HG03439 (cell line): ENCODE measurements around the gene KRTAP5-8.
"Not testable (repeated sequence)": the region's sequence is repeated elsewhere in the genome, so short reads cannot be mapped to it uniquely, and the experiment has no call there.

Experiments used
- ATAC-seq: cut with Tn5 transposase; IDR thresholded peaks from one replicate; pipeline ENCODE4 v1.9.1; 2021; ENCODE audit warnings: mild to moderate bottlenecking, moderate library complexity; ENCODE audit not compliant: unreplicated experiment

KRTAP5-8 gene

GRCh38 chr11:71542879-71543777 is 5.3 kb downstream of the KRTAP5-8 start:
- ATAC-seq = no peak

GRCh38 chr11:71543866-71544265 is 6.0 kb downstream of the KRTAP5-8 start:
- ATAC-seq = no peak

- ATAC-seq = no peak
Observed at GRCh38 chr11:71544525-71545214, 6.8 kb downstream of the KRTAP5-8 start.

- ATAC-seq = no peak
Observed at GRCh38 chr11:71545405-71545966, 7.7 kb downstream of the KRTAP5-8 start.

GRCh38 chr11:71548120-71548519 is 10.3 kb downstream of the KRTAP5-8 start, which contains the start of gene KRTAP5-9:
Gene KRTAP5-9, plus strand, starts transcription at chr11:71548420. Its CDS starts 238 bp downstream, at chr11:71548658.
- no peak for ATAC-seq

GRCh38 chr11:71548716-71549151 is 10.9 kb downstream of the KRTAP5-8 start:
- no peak for ATAC-seq

- no peak for ATAC-seq
Observed at GRCh38 chr11:71551711-71552110, 13.9 kb downstream of the KRTAP5-8 start.

- no peak for ATAC-seq
Observed at GRCh38 chr11:71554996-71555395, 17.2 kb downstream of the KRTAP5-8 start.

- ATAC-seq = no peak
Observed at GRCh38 chr11:71555508-71555907, 17.7 kb downstream of the KRTAP5-8 start.

GRCh38 chr11:71556018-71556417 is 18.2 kb downstream of the KRTAP5-8 start:
- no peak for ATAC-seq

- ATAC-seq = no peak
Observed at GRCh38 chr11:71557257-71557656, 19.4 kb downstream of the KRTAP5-8 start.

GRCh38 chr11:71558996-71559395 is 21.2 kb downstream of the KRTAP5-8 start:
- ATAC-seq = no peak

GRCh38 chr11:71562120-71562519 is 24.3 kb downstream of the KRTAP5-8 start:
- no peak for ATAC-seq

GRCh38 chr11:71563406-71563805 is 25.6 kb downstream of the KRTAP5-8 start:
- ATAC-seq = no peak

- no peak for ATAC-seq
Observed at GRCh38 chr11:71564430-71564829, 26.6 kb downstream of the KRTAP5-8 start.

- ATAC-seq = no peak
Observed at GRCh38 chr11:71565263-71565662, 27.4 kb downstream of the KRTAP5-8 start, which contains the start of gene KRTAP5-10. Gene KRTAP5-10, plus strand, starts transcription at chr11:71565563. Its CDS starts 25 bp downstream, at chr11:71565588.

GRCh38 chr11:71566081-71566620 is 28.3 kb downstream of the KRTAP5-8 start:
- ATAC-seq = no peak

- ATAC-seq = not testable (repeated sequence)
Observed at GRCh38 chr11:71566626-71567599, 29.1 kb downstream of the KRTAP5-8 start.

GRCh38 chr11:71567633-71568032 is 29.8 kb downstream of the KRTAP5-8 start:
- not testable (repeated sequence) for ATAC-seq
